ENCODE results near the gene AGR2.
"Not testable (repeated sequence)": the region's sequence is repeated elsewhere in the genome, so short reads cannot be mapped to it uniquely, and the experiment has no call there.

AGR2 gene

DNA sequence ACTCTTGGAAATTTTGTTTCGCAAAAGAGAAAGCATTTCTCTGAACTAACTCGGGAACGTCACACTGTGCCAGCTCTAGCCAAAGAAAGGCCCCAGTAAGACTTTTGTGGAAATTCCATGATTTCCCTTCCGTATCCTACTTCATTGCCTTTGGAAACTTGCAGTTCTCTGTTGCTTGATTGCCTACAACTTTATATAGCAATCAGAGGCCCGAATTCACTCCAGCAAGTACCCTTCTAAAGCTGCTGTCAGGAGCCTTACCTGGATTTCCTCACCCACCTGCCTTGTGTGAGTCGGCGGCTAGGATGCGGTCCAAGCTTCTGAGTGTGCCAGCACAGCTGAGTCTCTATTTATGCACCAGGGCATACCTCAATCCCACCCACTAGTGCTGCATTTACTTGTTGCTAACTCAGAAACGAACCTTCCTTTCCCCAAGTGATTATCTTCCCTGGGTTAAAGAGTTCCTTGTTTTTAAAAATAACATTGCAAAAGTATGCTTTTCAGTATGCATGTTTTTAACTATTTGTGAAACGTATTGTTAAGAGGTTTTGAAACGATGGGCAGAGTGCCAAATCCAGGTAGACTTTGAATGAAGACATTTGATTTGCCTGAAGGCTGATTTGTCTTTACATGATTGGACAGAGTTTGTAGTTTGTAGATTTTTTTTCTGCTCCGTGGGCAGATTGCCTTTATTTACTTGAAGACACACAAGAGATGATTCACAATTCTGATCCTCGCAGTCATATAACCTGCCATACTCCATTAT, at the start of gene AGR2:
TSS of gene AGR2 (minus strand) at position 326 of the 766 bp plus-strand sequence. CDS start 3,203 bp downstream, outside the sequence.
- no peak for DNase-seq

DNA sequence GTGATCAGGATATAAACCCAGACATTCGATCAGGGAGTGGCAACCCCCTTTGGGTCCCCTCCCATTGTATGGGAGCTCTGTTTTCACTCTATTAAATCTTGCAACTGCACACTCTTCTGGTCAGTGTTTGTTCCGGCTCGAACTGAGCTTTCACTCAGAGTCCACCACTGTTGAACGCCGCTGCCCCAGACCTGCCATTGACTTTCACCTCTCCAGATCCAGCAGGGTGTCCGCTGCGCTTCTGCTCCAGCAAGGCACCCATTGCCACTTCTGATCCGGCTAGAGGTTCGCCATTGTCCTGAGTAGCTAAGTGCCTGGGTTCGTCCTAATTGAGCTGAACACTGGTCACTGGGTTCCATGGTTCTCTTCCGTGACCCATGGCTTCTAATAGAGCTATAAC, 48.4 kb upstream of the AGR2 start:
- not testable (repeated sequence) for DNase-seq

DNA sequence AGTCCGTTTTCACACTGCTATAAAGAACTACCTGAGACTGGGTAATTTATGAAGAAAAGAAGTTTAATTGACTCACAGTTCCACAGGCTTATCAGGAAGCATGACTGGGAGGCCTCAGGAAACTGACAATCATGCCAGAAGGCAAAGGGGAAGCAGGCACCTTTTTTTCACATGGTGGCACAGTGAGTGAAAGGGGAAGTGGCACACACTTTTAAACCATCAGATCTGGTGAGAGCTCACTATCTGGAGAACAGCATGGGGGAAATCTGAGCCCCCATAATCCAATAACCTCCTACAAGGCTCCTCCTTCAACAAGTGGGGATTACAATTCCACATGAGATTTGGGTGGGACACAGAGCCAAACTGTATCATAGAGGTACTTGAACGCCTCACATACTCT, 47.0 kb upstream of the AGR2 start:
- DNase-seq = peak in 6 of 56 donors; percentile 1 to 43 (median 12)

DNA sequence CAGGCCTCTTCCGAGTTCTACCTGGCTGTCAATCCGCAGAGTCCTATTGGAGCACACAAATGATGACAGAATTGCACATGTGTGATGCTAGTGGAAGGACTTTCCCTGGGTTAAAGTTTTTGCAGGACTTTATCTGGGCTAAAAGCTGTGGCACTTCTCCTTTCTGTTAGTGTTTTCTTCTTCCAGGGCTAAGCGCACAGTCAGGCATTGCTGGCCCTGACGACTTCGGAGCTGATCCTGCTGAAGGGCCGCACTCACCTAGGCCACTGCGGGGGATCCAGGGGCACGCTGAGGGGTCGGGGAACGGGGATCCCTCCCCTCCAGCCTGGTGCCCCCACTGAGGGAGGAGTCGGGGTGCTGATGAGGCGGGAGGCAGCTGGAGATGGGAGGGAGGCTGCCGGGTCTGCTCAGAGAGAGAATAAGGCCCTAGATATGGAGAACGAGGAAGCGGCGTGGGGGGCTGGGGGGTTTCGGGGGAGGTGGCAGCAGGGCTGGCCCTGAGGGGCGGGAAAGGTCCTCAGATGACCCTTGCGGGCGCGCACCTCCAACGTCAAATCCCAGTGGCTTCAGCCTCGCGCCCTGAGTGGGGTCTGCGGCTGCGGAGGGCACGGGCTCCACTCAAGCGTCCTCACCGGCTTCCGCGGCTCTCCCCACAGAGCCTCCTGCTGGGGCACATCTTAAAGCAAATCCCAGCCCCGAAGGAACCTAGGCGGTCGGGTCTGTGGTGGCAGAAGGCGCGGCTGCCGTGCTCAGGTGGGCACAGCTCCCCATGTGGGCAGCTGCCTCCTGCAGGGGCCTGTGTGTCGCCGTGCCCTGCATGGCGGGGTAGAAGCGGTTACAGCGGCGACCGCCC, 46.0 kb upstream of the AGR2 start:
- DNase-seq = no peak

DNA sequence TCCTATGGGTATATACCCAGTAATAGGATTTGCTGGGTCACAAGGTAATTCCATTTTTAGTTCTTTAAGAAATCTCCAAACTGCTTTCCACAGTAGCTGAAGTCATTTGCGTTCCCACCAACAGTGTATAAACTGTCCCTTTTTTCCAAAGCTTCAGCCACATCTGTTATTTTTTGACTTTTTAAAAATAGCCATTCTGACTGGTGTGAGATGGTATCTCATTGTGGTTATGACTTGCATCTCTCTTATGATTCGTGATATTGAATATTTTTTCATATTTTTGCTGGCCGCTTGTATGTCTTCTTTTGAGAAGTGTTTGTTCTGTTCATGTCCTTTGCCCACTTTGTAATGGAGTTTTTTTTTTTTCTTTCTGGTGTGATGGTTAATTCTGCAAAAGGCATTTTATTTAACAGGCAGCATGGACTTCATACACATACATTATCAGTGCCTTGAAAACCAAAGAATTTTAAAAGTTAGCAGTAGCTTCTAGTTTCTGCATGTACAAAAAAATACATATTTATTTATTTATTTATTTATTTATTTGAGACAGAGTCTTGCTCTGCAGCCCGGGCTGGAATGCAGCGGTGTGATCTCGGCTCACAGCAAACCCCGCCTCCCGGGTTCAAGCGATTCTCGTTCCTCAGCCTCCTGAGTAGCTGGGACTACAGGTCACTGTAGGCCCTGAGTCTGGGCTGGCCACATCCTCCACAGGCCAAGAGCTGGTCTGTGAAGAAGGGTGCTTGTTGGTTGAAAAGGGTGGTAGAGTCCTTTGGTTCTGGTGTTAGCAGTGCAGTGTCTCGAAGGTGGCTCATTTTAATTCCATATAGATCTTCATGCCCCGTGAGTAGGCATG, 44.7 kb upstream of the AGR2 start:
- no peak for DNase-seq

DNA sequence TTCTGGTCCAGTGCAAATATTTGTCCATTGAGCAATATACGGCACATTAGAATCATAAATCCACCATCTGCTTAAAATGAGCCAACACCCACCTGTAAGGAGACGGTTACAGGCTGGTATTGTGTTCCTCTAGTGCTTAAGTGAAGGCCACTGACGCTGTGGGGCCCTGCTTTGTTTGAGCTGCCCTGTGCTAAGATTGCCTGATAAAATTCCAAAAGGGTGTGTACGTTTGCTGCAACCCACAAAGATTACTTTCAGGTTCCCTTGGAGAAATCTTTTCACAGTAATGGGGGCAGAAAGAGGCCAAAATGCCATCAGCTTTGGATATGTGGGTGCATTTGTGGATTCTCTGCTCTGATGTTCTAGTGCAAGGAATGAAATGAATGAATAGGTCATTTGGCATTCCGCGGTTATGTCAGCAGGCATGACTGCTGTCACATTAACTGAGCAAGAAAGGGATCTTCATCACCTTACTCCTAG, 42.6 kb upstream of the AGR2 start:
- no peak for DNase-seq

DNA sequence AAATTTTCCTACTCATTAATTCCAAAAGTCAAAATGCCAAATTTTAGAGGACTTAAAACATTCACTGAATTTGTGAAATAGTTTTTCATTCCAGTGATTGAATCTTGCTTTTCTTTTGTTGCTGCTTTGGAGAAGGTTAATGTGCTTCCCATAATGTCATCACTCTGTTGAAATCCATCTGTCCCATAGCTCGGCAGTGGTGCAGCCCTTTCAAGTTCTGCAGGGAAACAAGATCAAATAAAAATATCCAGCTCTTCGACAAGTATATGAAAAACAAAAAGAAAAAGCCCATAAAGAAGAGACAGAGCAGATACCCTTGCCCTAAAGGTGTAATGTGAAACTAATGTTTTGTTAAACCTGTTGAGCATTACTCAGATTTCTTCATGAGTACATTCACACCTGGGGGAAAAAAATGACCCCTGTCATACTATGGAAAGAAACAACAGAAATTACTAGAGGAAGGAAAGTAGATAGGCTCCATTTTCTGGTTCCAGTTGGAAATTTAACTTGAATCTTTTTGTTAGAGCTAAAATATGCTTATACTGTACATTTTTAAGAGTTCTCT, 41.9 kb upstream of the AGR2 start:
- DNase-seq = no peak

DNA sequence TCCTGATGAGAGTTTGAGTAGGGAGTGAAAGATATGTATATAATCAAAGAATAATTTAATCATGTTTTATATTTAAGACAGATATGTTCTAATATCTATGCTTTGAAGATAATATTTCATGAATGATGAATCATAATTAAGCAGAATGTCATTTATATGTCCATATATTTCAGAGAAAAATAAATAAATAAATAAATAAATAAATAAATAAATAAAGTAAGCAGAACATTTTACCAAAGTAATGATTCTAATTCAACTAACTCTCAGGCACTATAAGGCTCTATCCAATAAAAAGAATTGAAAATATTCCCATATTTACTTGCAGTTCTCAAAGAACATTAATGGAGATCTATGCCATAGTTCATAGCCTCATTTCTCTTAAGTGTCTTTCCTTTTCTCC, 40.9 kb upstream of the AGR2 start:
- no peak for DNase-seq

DNA sequence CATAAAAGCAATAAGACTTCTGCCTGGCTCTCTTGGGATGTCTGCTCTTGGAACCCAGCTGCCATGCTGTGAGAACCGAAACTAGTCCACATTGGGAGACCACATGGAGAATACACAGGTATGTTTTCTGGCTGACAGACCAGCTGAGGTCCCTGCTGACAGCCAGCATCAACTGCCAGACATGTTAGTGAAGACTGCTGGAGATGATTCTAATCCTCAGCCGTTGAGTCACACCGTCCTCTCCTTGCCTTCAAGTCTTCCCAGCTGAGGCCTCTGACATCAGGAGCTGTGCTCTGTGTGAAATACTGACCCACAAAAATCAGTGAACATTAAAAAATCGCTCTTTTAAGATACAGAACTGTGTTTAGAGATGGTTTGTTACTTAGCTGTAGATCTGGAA, 36.9 kb upstream of the AGR2 start:
- DNase-seq = no peak

DNA sequence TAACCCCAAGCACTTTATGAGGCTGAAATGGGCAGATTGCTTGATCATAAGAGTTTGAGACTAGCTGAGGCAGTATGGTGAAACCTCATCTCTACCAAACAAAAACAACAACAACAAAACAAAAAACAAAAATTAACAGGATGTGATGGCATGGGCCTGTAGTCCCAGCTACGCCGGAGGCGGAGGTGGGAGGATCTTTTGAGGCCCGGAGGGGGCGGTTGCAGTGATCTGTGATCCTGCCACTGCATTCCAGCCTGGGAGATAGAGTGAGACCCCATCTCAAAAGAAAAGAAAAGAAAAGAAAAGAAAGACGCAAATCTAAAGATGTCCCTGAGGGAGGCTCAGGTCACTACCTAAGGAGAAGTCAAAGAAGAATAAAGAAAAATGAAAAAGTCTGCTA, 35.3 kb upstream of the AGR2 start:
- no peak for DNase-seq

DNA sequence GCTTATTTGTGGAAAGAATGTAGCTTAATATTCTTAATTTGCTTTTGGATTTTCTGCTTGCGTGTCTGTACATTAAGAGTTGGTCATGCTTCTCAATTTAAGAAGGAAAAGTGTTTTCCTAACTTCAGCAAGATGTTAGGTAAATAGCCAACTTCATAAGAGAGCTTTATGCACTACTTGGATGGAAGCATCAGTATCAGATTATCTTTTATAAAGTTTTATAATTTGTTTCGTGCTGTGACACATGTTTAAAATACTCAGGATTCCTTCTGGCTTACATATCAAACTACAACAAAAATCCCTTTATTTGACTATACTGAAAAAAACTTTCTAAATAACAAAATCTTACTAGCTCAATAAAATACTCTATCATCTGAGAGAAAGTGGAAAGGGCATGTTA, 34.8 kb upstream of the AGR2 start:
- no peak for DNase-seq

DNA sequence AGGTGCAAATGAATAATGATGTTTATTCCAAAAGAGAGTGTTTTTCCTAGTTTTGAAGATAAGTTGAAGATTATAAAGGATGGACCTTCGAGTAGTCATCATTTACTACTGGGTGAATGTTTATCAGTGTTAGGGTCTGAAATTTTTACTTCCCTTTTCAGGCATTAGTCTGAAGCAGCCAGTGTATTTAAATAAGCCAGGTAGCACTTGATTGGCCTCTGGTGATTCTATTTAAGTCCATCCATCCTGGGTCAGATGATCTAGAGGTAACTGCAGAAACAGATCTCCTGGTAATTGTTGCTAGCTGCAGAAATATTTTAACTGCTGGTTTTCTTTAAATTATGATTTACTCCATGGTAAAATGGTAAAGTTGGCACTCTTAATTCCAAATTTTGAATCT, 34.1 kb upstream of the AGR2 start:
- no peak for DNase-seq

DNA sequence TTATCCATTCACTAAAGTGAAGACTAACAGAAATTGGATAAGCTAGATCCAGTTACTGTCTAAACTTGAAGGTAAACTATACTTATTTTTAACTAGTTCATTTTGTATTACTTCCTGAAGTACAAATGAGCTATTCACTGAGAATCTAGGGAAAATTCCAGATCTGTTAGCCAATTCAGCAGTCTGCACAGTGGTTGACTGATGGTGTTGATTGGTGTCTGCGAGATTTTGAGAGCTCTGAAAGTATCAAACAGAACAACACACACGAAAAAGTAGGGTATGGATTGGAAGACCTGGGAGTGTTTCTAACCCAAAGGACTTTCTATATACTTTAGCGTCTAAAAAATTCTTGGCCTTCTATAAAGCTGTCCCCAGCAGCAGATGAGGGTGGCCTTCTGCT, 33.6 kb upstream of the AGR2 start:
- no peak for DNase-seq

DNA sequence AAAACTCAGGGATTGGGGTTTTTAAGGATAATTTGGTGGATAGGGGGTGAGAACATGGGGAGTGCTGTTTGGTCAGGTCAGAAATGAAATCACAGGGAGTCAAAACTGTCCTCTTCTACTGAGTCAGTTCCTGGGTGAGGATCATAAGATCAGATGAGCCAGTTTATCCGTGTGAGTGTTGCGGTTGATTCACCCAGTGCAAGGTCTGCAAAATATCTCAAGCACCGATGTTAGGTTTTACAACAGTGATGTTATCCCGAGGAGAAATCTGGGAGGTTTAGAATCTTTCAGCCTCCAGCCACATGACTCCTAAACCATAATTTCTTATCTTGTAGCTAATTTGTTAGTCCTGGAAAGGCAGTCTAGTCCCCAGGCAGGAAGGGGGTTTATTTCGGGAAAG, 31.7 kb upstream of the AGR2 start:
- DNase-seq = no peak

DNA sequence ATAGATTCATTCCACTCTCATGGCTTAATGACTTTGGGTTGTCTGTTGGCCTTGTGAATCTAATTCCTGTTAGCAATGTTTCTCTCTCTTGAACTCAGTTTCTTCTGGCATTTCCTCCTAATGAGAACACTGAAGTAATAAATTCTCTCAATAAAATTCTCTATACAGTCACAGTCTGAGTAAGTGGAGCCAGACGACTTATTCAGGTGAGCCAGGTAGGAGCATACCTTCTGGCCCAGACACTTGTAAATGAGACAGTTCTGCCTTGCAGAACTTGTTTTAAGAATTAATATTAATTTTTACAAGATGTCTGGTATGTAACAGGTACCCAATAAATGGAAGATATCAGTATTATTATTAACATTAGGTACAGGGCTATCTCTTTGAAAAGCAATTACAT, 28.6 kb upstream of the AGR2 start:
- no peak for DNase-seq

DNA sequence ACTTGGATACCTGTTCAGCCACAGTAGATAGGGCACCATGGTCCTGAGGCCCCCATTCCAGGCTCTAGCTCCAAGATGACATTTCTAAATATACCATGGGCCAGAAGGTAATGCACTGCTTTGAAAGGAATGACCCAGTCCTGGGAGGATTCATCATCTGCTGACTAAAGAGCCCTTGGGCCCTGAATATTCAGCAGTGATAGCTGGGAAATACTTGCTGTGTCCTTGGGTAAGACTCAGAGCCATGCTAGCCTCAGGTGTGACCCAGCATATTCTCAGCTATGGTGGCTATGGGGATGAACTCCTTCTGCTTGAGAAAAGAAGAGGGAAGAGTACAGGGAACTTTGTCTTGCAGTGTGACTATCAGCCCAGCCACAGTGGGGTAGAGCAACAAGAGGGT, 21.3 kb upstream of the AGR2 start:
- no peak for DNase-seq

DNA sequence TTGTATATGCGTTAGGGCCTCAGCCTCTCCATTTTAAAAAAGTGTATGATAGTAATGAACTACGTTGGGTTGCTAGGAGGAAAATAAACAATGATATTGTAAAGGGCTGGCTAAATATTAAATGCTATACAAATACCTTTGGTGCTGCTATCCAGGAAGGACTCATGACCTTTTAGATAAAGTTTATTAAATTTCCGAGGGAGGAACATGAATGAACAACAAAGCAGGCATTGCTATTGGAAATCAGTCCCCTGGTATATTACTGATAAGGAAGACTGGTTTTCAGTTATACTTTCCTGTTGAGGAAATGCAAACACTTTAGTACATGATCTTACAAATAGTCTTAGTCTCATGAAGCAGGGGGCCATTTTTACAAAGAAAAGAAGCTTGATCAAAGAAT, 17.2 kb upstream of the AGR2 start:
- DNase-seq = no peak

DNA sequence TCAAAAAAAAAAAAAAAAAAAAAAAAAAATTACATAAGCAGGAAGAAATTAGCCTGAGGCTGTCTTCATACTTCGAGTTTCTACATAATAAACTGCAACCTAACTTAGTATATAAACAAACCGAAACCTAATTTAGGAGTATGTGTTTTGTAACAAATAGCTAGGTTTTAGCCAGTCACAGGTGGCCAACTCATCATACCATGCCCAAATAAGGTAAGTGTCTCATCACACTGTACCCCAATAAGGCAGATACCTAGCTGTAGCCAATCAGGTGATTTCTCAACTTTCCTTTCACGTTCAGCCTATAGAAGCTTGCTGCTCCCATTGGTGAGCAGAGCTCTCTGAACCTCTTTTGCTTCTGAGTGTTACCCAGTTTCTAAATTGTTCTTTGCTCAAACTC, 13.9 kb upstream of the AGR2 start:
- DNase-seq = no peak

DNA sequence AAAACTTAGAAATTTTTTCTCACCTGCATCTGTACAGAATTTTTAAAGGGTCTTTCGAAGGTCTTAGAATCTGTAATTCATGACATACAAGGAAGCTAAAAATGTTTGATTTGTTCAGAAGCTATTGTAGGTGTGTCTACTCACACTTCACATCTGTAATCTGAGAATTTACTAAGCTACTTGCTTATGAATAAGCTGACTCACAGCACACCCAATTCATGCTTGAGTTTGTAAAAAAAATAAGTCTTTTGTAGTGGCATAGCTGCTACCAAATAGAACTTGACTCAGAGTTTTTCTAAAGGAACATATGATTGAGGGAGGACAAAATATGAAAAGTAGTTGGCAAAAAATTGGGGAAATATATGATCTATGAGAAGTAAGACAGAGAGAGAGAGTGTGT, 12.7 kb upstream of the AGR2 start:
- DNase-seq = no peak

DNA sequence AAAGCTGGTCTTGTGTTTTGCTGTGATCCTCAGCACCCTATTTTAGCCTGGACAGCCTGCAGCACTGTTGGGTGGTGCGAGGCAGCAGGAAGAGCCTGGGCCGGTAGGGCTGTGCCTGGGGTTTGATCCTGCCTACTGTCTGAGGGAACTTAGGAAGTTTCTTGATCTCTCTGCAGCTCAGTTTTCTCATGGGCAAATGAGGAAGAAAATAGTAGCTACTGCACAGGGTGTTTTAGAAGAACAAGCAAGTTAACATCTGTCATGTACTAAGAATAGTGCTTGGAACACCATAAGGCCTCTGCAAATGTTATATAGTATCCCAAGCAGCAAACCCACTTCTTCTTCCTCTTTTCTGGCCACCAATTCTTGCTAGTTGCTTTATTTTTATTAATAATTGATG, 12.0 kb upstream of the AGR2 start:
- DNase-seq = peak in 3 of 56 donors; percentile 6 to 42 (median 12)

DNA sequence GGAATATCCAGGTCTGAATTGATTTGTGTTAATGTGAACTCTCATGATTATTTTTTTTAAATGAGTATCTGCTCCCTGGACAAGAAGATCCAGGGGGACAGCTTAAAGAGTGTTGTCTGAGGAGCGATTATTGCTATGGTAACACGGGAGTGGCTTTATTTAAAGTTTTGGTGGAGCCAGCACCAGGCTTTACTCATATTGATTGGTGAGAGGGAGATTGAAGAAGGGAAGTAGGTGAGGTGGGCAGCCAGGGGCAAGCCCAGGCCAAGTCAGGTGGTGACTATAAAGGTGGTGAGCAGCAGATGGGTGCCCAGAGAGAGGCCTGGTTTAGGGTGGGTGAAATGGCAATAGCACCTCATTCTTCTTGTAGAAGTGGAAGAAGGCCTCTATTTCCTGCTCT, 10.2 kb upstream of the AGR2 start:
- no peak for DNase-seq

All from amygdala (tissue), 56 donors.